GM12878 (cell line): ENCODE data around the gene EMX1. TPM values are rescaled to one million over a fixed set of nuclear protein-coding genes. Genes with fewer than 3 reads are reported as not detected.

Experiments
- ATAC-seq: fragments of 200-7000 bp; cut with Tn5 transposase; 3 replicates; pipeline ENCODE4 v1.9.1; 2020; ENCODE audit warnings: mild to moderate bottlenecking, moderate library complexity
- BruUV-seq: library from RNA; stranded (reverse); fragments of 400-500 nt; replicated peaks from 2 replicates; lab custom pipeline; 2021; lab: Mats Ljungman, UMichigan
- CTCF ChIA-PET: fragments of 300-600 bp; sonication (Branson Sonifier 250); formaldehyde crosslinking; extraction: SDS; loops from one replicate; lab custom pipeline; 2021; ENCODE audit warnings: inconsistent platforms; lab: Yijun Ruan, JAX
- POLR2A ChIA-PET: fragments of 350-600 bp; formaldehyde crosslinking; extraction: SDS; loops from one replicate; lab custom pipeline; 2021; ENCODE audit warnings: inconsistent platforms; lab: Charles Lee
- RAD21 ChIA-PET: fragments of 300-600 bp; sonication (Branson Sonifier 250); formaldehyde crosslinking; loops from one replicate; lab custom pipeline; 2023; ENCODE audit warnings: antibody characterized with exemption; ENCODE audit not compliant: unreplicated experiment; lab: Charles Lee
- SMC1A ChIA-PET: fragments of 300-600 bp; sonication (Branson Sonifier 250); formaldehyde crosslinking; loops from one replicate; lab custom pipeline; 2023; ENCODE audit not compliant: unreplicated experiment, uncharacterized antibody; lab: Charles Lee
- DNase-seq: peaks from one replicate; pipeline ENCODE4 v3.0.0-alpha.2; 2011; ENCODE audit warnings: low read depth, low spot score
- FAIRE-seq: peaks from 3 replicates; lab custom pipeline; 2011; peaks lifted over from hg19 to GRCh38; lab: Jason Lieb, UNC
- H2AFZ ChIP-seq: 2 replicates; pipeline ENCODE4 v1.6.0; 2011; ENCODE audit warnings: low read depth, low read length, control low read depth; ENCODE audit not compliant: control insufficient read depth
- H3K27ac ChIP-seq: 2 replicates; pipeline ENCODE4 v1.5.1; 2011; ENCODE audit warnings: control low read depth; ENCODE audit not compliant: control insufficient read depth, insufficient read depth
- H3K27me3 ChIP-seq, 2 experiments: replicated peaks in 1 of 2; 2 replicates each; pipeline versions ENCODE4 v1.6.0 to v1.6.1; 2011; ENCODE audit warnings: low read length in 1 of 2; ENCODE audit not compliant: control insufficient read depth in 2 of 2, insufficient read depth in 2 of 2
- H3K36me3 ChIP-seq, 2 experiments: 2 replicates each; pipeline ENCODE4 v1.5.1; 2011; ENCODE audit warnings: low read length in 1 of 2; ENCODE audit not compliant: control insufficient read depth in 2 of 2, insufficient read depth in 2 of 2
- H3K4me1 ChIP-seq: 2 replicates; pipeline ENCODE4 v1.6.1; 2011; ENCODE audit warnings: mild to moderate bottlenecking, low read length, moderate library complexity, mixed read lengths; ENCODE audit not compliant: control insufficient read depth, insufficient read depth
- H3K4me2 ChIP-seq: 2 replicates; pipeline ENCODE4 v1.6.0; 2011; ENCODE audit warnings: control low read depth; ENCODE audit not compliant: control insufficient read depth, insufficient read depth
- H3K4me3 ChIP-seq: fragments of 200-600 bp; sonication (generic); 2 replicates; pipeline ENCODE4 v1.5.1; 2016
- H3K79me2 ChIP-seq: 2 replicates; pipeline ENCODE4 v1.6.0; 2011; ENCODE audit warnings: low read length; ENCODE audit not compliant: control insufficient read depth, insufficient read depth
- H3K9ac ChIP-seq: 2 replicates; pipeline ENCODE4 v1.8.0; 2011; ENCODE audit warnings: low read length, control low read depth, mixed read lengths; ENCODE audit not compliant: control insufficient read depth, insufficient read depth
- H3K9me3 ChIP-seq: replicated peaks from 3 replicates; pipeline ENCODE4 v1.5.1; 2011; ENCODE audit warnings: mild to moderate bottlenecking, low read length; ENCODE audit not compliant: control insufficient read depth, insufficient read depth
- H4K20me1 ChIP-seq: 2 replicates; pipeline ENCODE4 v1.6.0; 2011; ENCODE audit not compliant: control insufficient read depth, insufficient read depth
- CEBPB ChIP-seq, 2 experiments: fragments of 150-350 bp in 1 of 2; IDR thresholded peaks; 2 replicates each; pipeline ENCODE4 v1.6.1; 2012 to 2014; ENCODE audit warnings: low read depth in 2 of 2, low read length in 2 of 2, borderline replicate concordance in 1 of 2, inconsistent platforms in 1 of 2
- ETV6 ChIP-seq, 2 experiments: fragments of 450-650 bp in 1 of 2; IDR thresholded peaks in 1 of 2; conservative IDR thresholded peaks in 1 of 2; 2 replicates each; pipeline ENCODE4 v1.6.1; 2014; ENCODE audit warnings: antibody characterized with exemption in 1 of 2, borderline replicate concordance in 1 of 2, low read depth in 1 of 2, mild to moderate bottlenecking in 1 of 2, moderate library complexity in 1 of 2
- FOS ChIP-seq: IDR thresholded peaks from 3 replicates; pipeline ENCODE4 v1.6.1; 2011; ENCODE audit warnings: borderline replicate concordance; ENCODE audit not compliant: insufficient read length; ENCODE audit errors: extremely low read depth
- NFYA ChIP-seq: IDR thresholded peaks from 2 replicates; pipeline ENCODE4 v1.6.1; 2011; ENCODE audit warnings: low read depth, mild to moderate bottlenecking, low read length, improper control_type of control experiment, borderline replicate concordance
- NR2C2 ChIP-seq: IDR thresholded peaks from 2 replicates; pipeline ENCODE4 v1.6.1; 2011; ENCODE audit warnings: borderline replicate concordance, low read depth; ENCODE audit not compliant: control insufficient read depth, insufficient read length
- TAF1 ChIP-seq: IDR thresholded peaks from 2 replicates; pipeline ENCODE4 v1.6.1; 2011; ENCODE audit warnings: mild to moderate bottlenecking, low read depth, low read length, borderline replicate concordance
- TBL1XR1 ChIP-seq: IDR thresholded peaks from 2 replicates; pipeline ENCODE4 v1.6.1; 2012; ENCODE audit warnings: low read depth, low read length, improper control_type of control experiment
- in situ Hi-C: fragments of 300-500 bp; cut with MboI; formaldehyde crosslinking; loops from 9 replicates; pipeline ENCODE4 v1.14.3; 2018; ENCODE audit warnings: mixed read lengths
- intact Hi-C: fragments of 100-400 bp; cut with micrococcal nuclease; formaldehyde crosslinking; loops from one replicate; pipeline ENCODE4 v1.14.2; 2022; ENCODE audit not compliant: unreplicated experiment
- polyA plus RNA-seq, 11 experiments: library from polyadenylated mRNA; depleted of rRNA in 4 of 11; unstranded in 6 of 11; stranded (reverse) in 5 of 11; fragments of >200 nt; fragmentation: Nextera tagmentation in 4 of 11; fragmentation: Illumina TruSeq in 1 of 11; extraction: Ambion mirVana in 4 of 11; extraction: Trizol in 1 of 11; gene quantifications; 1 replicate in 1 of 11; 2 replicates in 10 of 11; pipeline versions ENCODE4 v1.2.1 to v1.2.3, GENCODE V29; 2011 to 2016; ENCODE audit warnings: inconsistent platforms in 2 of 11, missing spikeins in 2 of 11, low read depth in 1 of 11
- total RNA-seq, 4 experiments: library from RNA; depleted of rRNA in 3 of 4; stranded (reverse); fragments of >200 nt in 3 of 4; fragmentation: Illumina TruSeq in 1 of 4; extraction: Trizol in 1 of 4; gene quantifications; 2 replicates each; pipeline versions ENCODE4 v1.2.1 to v1.2.3, GENCODE V29; 2013 to 2021
- TF ChIP-seq, protein P1 (sequence below): IDR thresholded peaks from 2 replicates; pipeline ENCODE4 v1.6.1; 2011; ENCODE audit warnings: borderline replicate concordance, low read depth, mild to moderate bottlenecking, moderate library complexity, mixed read lengths, low read length; ENCODE audit not compliant: insufficient read depth; ENCODE audit errors: extremely low read length
- TF ChIP-seq, protein P2 (sequence below): IDR thresholded peaks from 2 replicates; pipeline ENCODE4 v1.6.1; 2012; ENCODE audit warnings: low read depth, low read length, improper control_type of control experiment
- TF ChIP-seq, protein P3 (sequence below): fragments of 450-650 bp; formaldehyde crosslinking; IDR thresholded peaks from 2 replicates; pipeline ENCODE4 v1.4.0; 2020; ENCODE audit warnings: mild to moderate bottlenecking, moderate library complexity

The EMX1 gene
- total and polyA plus RNA-seq, 10 of the 15 experiments (the other 5 are each of a cell fraction or from before 2014, with no cell fraction given): 0.07 to 5.1 (median 1.2) TPM; not detected in 1

DNA sequence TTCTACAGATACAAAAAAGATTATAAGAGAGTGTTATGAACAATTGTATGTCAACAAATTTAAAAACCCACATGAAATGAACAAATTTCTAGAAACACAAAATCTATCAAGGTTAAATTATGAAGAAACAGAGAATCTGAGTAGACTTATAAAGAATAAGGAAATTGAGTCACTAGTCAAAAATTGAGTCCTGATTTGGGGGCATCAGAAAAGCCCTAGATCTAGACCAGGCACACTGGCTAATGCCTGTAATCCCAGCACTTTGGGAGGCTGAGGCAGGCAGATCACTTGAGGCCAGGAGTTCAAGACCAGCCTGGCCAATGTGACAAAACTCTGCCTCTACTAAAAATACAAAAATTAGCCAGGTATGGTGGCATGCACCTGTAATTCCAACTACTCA is 45.4 kb upstream of the EMX1 start:
- SMC1A ChIA-PET: interaction anchor here (0.9 kb wide), 1 partner anchor 12 kb away, joined by 3 read pairs; no protein-coding TSS in a partner anchor
- FAIRE-seq: no peak

More for the DNA sequence above, 45.4 kb upstream of the EMX1 start:
- CTCF ChIA-PET: interaction anchor here (0.7 to 1.7 kb wide), 2 partner anchors 12 to 35 kb away, joined by 3 to 5 read pairs; no protein-coding TSS in a partner anchor
- intact Hi-C loops (no loop called here), in situ Hi-C loops (no loop called here)
- Histone ChIP-seq H3K4me2 (no peak overlapping the region), H3K4me1 (no peaks in the 10 kb centered on the region), H3K36me3 (no peaks in the 10 kb centered on the region), H3K79me2 (no peaks in the 10 kb centered on the region), H3K4me3 (no peak overlapping the region), H3K9me3 (no peaks in the 10 kb centered on the region), H3K9ac (no peak overlapping the region), H4K20me1 (no peaks in the 10 kb centered on the region), H2AFZ (no peak overlapping the region), H3K27me3 (no peaks in the 10 kb centered on the region), H3K27ac (no peak overlapping the region)
- POLR2A ChIA-PET: no interaction called here
- ATAC-seq: no peak
- TF ChIP-seq, protein P1, sequence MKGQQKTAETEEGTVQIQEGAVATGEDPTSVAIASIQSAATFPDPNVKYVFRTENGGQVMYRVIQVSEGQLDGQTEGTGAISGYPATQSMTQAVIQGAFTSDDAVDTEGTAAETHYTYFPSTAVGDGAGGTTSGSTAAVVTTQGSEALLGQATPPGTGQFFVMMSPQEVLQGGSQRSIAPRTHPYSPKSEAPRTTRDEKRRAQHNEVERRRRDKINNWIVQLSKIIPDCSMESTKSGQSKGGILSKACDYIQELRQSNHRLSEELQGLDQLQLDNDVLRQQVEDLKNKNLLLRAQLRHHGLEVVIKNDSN: no peak
- TF ChIP-seq CEBPB (IDR thresholded peaks at IDR 0.05; ENCODE audit: borderline replicate concordance in 1 of 2, low read depth in 2 of 2, low read length in 2 of 2) (no peak), TBL1XR1 (no peak), ETV6 (conservative IDR thresholded peaks at IDR 0.05 in 1 of 2, IDR thresholded peaks at IDR 0.05 in 1 of 2; ENCODE audit: borderline replicate concordance in 1 of 2, low read depth in 1 of 2) (no peak), NR2C2 (no peak), NFYA (no peak), FOS (no peak), TAF1 (no peak)
- TF ChIP-seq, protein P2, sequence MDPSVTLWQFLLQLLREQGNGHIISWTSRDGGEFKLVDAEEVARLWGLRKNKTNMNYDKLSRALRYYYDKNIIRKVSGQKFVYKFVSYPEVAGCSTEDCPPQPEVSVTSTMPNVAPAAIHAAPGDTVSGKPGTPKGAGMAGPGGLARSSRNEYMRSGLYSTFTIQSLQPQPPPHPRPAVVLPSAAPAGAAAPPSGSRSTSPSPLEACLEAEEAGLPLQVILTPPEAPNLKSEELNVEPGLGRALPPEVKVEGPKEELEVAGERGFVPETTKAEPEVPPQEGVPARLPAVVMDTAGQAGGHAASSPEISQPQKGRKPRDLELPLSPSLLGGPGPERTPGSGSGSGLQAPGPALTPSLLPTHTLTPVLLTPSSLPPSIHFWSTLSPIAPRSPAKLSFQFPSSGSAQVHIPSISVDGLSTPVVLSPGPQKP: no peak
- TF ChIP-seq, protein P3, sequence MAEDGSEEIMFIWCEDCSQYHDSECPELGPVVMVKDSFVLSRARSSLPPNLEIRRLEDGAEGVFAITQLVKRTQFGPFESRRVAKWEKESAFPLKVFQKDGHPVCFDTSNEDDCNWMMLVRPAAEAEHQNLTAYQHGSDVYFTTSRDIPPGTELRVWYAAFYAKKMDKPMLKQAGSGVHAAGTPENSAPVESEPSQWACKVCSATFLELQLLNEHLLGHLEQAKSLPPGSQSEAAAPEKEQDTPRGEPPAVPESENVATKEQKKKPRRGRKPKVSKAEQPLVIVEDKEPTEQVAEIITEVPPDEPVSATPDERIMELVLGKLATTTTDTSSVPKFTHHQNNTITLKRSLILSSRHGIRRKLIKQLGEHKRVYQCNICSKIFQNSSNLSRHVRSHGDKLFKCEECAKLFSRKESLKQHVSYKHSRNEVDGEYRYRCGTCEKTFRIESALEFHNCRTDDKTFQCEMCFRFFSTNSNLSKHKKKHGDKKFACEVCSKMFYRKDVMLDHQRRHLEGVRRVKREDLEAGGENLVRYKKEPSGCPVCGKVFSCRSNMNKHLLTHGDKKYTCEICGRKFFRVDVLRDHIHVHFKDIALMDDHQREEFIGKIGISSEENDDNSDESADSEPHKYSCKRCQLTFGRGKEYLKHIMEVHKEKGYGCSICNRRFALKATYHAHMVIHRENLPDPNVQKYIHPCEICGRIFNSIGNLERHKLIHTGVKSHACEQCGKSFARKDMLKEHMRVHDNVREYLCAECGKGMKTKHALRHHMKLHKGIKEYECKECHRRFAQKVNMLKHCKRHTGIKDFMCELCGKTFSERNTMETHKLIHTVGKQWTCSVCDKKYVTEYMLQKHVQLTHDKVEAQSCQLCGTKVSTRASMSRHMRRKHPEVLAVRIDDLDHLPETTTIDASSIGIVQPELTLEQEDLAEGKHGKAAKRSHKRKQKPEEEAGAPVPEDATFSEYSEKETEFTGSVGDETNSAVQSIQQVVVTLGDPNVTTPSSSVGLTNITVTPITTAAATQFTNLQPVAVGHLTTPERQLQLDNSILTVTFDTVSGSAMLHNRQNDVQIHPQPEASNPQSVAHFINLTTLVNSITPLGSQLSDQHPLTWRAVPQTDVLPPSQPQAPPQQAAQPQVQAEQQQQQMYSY (CRISPR knock-in tag): no peak
- DNase-seq: no peak
- no TSS peak for BruUV-seq
- RAD21 ChIA-PET: no interaction called here
